ENCODE measurements around the gene DISC1.

DNA sequence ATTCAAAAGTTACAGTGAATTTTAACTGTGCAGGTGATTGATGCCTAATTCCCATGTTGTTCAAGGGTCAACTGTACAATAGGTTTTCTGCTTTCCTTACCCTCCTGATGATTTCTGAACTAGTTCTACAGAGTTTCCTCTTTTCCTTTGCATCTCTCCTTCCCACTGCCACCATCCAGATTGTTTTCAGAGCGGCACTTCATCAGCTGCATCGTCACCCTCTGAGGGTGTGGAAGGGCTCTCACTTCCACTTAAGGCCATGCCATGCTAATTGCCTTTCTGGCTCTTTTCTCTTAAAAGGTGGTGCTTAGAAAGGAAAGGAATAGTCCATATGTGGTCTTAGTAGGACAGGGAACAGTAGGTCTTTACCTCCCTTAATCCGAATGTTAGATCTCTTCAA lies 39.1 kb downstream of the DISC1 start:
- TF ChIP-seq, protein P1, sequence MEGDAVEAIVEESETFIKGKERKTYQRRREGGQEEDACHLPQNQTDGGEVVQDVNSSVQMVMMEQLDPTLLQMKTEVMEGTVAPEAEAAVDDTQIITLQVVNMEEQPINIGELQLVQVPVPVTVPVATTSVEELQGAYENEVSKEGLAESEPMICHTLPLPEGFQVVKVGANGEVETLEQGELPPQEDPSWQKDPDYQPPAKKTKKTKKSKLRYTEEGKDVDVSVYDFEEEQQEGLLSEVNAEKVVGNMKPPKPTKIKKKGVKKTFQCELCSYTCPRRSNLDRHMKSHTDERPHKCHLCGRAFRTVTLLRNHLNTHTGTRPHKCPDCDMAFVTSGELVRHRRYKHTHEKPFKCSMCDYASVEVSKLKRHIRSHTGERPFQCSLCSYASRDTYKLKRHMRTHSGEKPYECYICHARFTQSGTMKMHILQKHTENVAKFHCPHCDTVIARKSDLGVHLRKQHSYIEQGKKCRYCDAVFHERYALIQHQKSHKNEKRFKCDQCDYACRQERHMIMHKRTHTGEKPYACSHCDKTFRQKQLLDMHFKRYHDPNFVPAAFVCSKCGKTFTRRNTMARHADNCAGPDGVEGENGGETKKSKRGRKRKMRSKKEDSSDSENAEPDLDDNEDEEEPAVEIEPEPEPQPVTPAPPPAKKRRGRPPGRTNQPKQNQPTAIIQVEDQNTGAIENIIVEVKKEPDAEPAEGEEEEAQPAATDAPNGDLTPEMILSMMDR (IDR thresholded peaks at IDR 0.05): no peak
- TF ChIP-seq POLR2A (IDR thresholded peaks at IDR 0.05): no peak
